ENCODE results near the gene TPPP. TPM values are rescaled to one million over a fixed set of nuclear protein-coding genes. Genes with fewer than 3 reads are reported as not detected.
"Not testable (repeated sequence)": the region's sequence is repeated elsewhere in the genome, so short reads cannot be mapped to it uniquely, and the experiment has no call there.

Gene TPPP
- total and polyA plus RNA-seq, 9 donors = 1.1 to 8.8 (median 2.3) TPM

DNA sequence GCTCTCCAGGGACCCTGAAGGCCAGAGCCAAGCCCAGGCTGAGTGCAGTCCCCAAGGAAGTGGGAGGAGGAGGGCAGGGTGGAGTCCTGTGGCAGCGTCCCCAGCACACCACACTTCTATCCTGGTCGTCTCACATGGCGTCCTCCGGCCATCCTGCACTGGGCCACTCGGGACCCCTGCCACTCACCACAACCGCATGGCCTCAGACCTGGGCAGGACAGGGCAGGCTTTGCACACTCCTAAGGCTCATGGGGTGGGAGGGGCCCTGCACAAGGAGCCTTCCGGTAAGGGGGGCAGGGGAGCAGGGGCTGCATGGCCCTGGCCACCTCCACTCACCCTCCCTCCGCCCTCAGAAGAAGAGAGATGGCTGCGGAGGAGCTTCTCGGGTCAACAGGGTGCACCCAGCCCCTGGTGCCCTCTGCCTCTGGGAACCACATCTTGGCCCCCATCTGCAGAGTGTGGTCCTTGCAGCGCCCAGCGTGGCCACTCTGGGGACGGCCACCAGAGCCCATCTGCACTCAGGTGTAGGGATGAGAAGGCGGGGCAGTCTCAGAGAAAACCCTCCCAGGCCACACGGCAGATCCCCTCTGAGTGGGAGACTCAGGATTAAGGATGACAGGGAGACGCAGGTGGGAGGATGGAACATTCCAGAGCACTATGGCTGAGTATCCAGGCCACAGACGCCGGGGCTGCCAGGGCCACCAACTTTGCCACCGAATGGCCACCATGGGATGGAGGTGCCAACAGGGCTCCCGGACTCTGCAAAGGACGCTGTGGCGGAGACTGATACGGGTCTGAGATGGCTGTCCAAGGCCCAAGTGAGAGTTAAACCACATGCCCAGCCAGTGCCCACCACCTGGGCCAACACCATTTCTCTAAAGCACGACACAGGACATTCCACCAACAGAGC is 7.6 kb downstream of the TPPP start:
- Histone ChIP-seq H3K9me3 (no peaks in the 10 kb centered on the region), H3K36me3 (no peaks in the 10 kb centered on the region), H3K4me3 (no peak overlapping the region), H3K27me3 (no peaks in the 10 kb centered on the region), H3K4me1 (ENCODE audit: insufficient read depth) (no peaks in the 10 kb centered on the region), H3K27ac (no peak overlapping the region)
- TF ChIP-seq POLR2A (IDR thresholded peaks at IDR 0.05) = no peak
- TF ChIP-seq, protein P1, sequence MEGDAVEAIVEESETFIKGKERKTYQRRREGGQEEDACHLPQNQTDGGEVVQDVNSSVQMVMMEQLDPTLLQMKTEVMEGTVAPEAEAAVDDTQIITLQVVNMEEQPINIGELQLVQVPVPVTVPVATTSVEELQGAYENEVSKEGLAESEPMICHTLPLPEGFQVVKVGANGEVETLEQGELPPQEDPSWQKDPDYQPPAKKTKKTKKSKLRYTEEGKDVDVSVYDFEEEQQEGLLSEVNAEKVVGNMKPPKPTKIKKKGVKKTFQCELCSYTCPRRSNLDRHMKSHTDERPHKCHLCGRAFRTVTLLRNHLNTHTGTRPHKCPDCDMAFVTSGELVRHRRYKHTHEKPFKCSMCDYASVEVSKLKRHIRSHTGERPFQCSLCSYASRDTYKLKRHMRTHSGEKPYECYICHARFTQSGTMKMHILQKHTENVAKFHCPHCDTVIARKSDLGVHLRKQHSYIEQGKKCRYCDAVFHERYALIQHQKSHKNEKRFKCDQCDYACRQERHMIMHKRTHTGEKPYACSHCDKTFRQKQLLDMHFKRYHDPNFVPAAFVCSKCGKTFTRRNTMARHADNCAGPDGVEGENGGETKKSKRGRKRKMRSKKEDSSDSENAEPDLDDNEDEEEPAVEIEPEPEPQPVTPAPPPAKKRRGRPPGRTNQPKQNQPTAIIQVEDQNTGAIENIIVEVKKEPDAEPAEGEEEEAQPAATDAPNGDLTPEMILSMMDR (IDR thresholded peaks at IDR 0.05) = no peak
- TF ChIP-seq EP300 (IDR thresholded peaks at IDR 0.05) = no peak
- 77 to 89% (median 85%) methylated on average over 23 to 24 of the region's 24 CpGs for WGBS, 3 donors
- peak in 2 of 5 donors; percentile 8 to 9 for DNase-seq
- intact Hi-C loops (cut with DNase I) = no loop called here

DNA sequence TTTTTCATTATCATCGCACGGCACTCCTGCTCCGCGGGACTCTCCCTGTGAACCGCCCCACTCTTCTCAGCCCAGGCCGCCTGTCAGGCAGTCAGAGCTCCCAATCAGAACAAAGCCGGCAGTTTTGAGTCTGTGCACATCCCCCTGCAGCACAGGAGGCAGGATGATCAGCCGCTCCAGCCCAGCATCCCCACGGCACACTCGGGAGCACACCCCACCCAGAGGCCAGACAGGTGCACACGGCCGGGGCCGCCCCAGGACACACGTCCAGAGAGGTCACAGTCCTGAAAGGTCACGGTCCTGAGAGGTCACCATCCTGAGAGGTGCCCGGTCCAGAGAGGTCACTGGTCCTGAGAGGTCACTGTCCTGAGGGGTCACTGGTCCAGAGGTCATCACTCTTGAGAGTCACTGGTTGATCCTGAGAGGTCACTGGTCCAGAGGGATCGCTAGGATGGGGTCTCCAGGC is 8.4 kb downstream of the TPPP start:
- H3K9me3 ChIP-seq = no peaks in the 10 kb centered on the region
- no peaks in the 10 kb centered on the region for H3K36me3 ChIP-seq
- H3K4me1 ChIP-seq (ENCODE audit: insufficient read depth) = no peaks in the 10 kb centered on the region
- H3K4me3 ChIP-seq = no peak overlapping the region
- intact Hi-C loops (cut with DNase I) = no loop called here
- no peaks in the 10 kb centered on the region for H3K27me3 ChIP-seq
- TF ChIP-seq, protein P1 (IDR thresholded peaks at IDR 0.05) = no peak
- no peak for TF ChIP-seq EP300 (IDR thresholded peaks at IDR 0.05)
- no peak for TF ChIP-seq POLR2A (IDR thresholded peaks at IDR 0.05)
- DNase-seq = peak in 2 of 5 donors; percentile 9 to 11
- H3K27ac ChIP-seq = no peak overlapping the region
- 69 to 78% (median 75%) methylated on average over 17 of the region's 17 CpGs for WGBS, 3 donors

DNA sequence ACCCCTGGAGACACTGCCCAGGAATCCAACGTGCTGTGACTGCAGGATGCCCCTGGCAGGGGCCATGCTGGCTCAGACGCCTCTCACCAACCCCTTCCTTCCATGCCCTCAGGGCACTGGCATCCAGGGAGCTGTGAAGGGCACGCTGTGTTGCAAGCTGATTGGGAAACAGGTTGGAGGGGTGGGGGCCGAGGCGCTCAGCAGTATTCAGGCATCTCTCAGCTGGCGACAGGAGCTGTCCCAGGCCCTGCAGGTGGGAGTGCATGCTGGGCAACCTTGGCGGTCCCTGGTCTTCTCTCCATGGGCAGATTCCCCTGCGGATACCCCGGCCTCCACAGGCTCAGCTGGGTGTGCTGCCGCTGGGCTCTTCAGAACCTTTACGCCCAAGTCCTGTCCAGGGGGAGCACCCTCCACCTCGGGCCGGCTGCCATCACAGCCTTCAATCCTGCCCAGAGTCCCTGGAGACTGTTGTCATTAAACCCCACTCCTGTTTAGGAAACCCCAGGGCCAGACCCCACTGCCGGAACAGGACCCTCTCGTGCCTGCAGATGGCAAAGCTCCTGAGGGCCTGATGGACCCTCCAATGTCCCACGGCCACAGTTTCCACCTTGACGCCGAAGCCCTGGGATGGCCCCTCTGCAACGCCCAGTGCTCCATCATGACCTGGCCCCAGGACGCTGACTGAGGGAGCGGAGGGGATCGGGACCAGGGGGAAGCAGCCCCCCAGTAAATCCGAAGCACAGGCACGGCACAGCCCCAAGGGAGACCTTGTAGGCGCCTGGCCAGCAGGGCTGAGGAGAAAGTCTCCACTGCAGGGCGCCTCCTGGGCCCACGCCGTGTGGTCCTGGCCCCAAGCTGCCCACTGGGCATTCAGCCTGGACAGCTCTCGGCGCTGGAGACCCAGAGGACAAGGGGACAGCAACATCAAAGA is 9.3 kb downstream of the TPPP start:
- Histone ChIP-seq H3K36me3 (no peaks in the 10 kb centered on the region), H3K27me3 (no peaks in the 10 kb centered on the region), H3K4me1 (ENCODE audit: insufficient read depth) (no peaks in the 10 kb centered on the region), H3K4me3 (no peak overlapping the region), H3K27ac (no peak overlapping the region), H3K9me3 (no peaks in the 10 kb centered on the region)
- TF ChIP-seq, protein P1 (IDR thresholded peaks at IDR 0.05) = no peak
- TF ChIP-seq POLR2A (IDR thresholded peaks at IDR 0.05) = no peak
- WGBS, 3 donors = 76 to 84% (median 79%) methylated on average over 29 to 30 of the region's 30 CpGs
- peak in 3 of 5 donors; percentile 8 to 19 (median 14) for DNase-seq
- intact Hi-C loops (cut with DNase I) = loop anchor here in 1 of 4 donors (2.0 kb wide), 1 partner anchor 93 kb away; no protein-coding TSS in a partner anchor

DNA sequence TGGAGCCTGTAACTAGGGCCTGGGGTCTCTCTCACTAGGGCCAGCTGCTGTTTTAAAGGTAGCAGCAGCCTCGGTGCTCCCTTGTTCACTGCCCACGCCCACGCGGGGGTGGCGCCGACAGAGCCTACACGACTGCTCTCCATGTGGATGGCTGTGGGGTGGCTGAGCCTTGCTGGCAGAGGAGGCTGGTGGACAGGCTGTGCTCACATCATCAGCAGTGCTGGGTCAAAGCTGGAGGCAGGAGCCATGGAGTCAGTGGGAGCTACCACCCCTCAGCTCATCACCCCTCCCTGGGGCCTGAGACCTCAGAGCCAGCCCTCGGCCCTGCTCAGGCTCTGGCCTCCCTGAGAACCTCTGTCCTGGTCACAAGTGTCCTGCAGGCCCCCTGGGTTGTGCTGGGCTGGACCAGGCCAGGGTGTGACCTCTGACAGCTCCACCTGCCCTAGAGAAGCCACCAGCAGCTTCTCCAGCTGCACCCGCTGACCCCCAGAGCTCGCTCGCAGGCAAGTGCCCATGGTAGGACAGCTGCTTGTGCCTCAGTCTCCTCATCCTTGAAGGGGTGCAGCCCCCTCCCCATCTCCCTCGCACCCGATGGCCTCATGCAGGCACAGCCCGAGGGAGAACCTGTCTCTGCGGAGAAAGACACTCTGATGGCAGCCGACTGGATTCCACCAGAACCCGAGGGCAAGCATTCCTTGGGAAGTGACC is 10.3 kb downstream of the TPPP start:
- peak in 1 of 5 donors; percentile 5 for DNase-seq
- WGBS, 3 donors = 69 to 76% (median 71%) methylated on average over 17 of the region's 17 CpGs
- H3K9me3 ChIP-seq; H3K27ac ChIP-seq; H3K4me3 ChIP-seq; H3K4me1 ChIP-seq (ENCODE audit: insufficient read depth); H3K27me3 ChIP-seq; H3K36me3 ChIP-seq: not testable (repeated sequence)
- intact Hi-C loops (cut with DNase I) = loop anchor here in 1 of 4 donors (2.0 kb wide), 1 partner anchor 94 kb away; no protein-coding TSS in a partner anchor

DNA sequence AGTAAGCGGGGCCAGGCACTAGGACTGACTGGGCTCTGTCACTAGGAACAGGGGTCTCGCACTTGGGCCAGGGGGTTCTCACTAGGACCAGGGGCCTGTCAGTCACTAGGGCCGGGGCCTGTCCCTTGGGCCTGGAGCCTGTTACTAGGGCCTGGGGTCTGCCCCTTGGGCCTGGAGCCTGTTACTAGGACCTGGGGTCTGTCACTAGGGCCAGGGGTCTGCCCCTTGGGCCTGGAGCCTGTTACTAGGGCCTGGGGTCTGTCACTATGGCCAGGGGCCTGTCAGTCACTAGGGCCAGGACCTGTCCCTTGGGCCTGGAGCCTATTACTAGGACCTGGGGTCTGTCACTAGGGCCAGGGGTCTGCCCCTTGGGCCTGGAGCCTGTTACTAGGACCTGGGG is 10.9 kb downstream of the TPPP start:
- H3K4me1 ChIP-seq (ENCODE audit: insufficient read depth); H3K27ac ChIP-seq: not testable (repeated sequence)
- intact Hi-C loops (cut with DNase I) = loop anchor here in 1 of 4 donors (2.0 kb wide), 1 partner anchor 95 kb away; no protein-coding TSS in a partner anchor

DNA sequence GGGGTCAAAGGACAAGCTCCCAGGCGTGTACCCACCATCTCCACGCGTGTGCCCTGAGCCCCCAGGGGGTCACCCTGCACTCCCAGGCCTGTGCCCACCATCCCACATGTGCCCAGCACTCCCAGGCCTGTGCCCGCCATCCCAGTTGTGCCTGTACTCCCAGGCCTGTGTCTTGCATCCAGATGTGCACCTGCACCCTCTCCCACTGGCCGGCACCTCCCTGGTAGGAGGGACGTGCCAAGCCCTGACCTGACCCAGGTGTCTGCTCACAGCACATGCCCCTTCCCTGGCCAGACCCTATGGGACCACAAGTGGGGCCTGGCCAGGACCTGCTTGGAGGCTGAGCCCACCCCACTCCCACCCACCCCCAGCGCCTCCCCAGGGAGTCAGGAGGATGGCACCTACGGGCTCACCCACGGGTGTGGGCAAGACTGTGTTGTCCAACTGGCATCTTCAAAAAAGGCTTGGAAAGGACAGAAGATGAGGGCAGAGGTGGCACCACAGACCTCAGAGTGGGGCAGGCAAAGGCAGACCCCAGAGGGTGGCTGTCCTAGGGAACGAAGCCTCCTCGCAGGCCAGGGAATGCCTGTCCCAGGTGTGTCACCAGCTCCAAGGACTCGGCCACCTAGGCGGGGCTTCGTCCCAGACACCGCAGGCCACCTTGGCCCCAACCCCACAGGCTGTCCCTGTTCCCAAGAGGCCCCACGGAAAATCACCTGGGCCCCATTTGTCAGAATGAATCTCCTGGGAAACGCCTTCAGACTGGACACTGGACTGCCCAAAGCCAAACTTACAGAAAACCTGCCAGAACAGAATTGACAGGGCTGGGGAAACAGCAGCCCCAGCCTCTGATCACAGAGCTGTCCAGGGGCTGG is 11.6 kb downstream of the TPPP start:
- H3K27ac ChIP-seq; H3K4me1 ChIP-seq (ENCODE audit: insufficient read depth); H3K4me3 ChIP-seq; H3K27me3 ChIP-seq; H3K36me3 ChIP-seq; H3K9me3 ChIP-seq: not testable (repeated sequence)
- DNase-seq = peak in 1 of 5 donors; percentile 7
- intact Hi-C loops (cut with DNase I) = loop anchor here in 1 of 4 donors (2.0 kb wide), 1 partner anchor 95 kb away; no protein-coding TSS in a partner anchor
- WGBS, 3 donors = 88 to 95% (median 92%) methylated on average over 15 to 17 of the region's 17 CpGs

More for the DNA sequence above, 10.9 kb downstream of the TPPP start:
- not testable (repeated sequence) for H3K27me3 ChIP-seq, H3K9me3 ChIP-seq, DNase-seq, H3K4me3 ChIP-seq, H3K36me3 ChIP-seq
- WGBS, 3 donors = 91 to 100% methylated on average over 2 to 3 of the region's 3 CpGs; no CpG with 5 or more reads in 1 of the 3 donors

Measured in ovary (tissue), 9 donors.